GM12891 (cell line): ENCODE measurements around the gene KCNAB1.

Experiments
- DNase-seq: peaks from one replicate; pipeline ENCODE4 v3.0.0; 2011; ENCODE audit warnings: low spot score; ENCODE audit not compliant: insufficient read length
- FAIRE-seq: peaks from 2 replicates; lab custom pipeline; 2011; peaks lifted over from hg19 to GRCh38; lab: Jason Lieb, UNC
- PAX5 ChIP-seq: IDR thresholded peaks from 2 replicates; pipeline ENCODE4 v1.6.1; 2011; ENCODE audit warnings: low read length, moderate library complexity, mild to moderate bottlenecking; ENCODE audit not compliant: insufficient read depth, severe bottlenecking
- POLR2A ChIP-seq: IDR thresholded peaks from 2 replicates; pipeline ENCODE4 v1.6.1; 2011; ENCODE audit warnings: low read depth, low read length, control low read depth
- POLR2AphosphoS5 ChIP-seq: IDR thresholded peaks from 2 replicates; pipeline ENCODE4 v1.6.1; 2011; ENCODE audit warnings: low read depth, low read length, control low read depth
- POU2F2 ChIP-seq: IDR thresholded peaks from 2 replicates; pipeline ENCODE4 v1.6.1; 2011; ENCODE audit warnings: low read depth, mild to moderate bottlenecking, control low read depth, low read length, moderate library complexity
- SPI1 ChIP-seq: IDR thresholded peaks from 2 replicates; pipeline ENCODE4 v1.6.1; 2011; ENCODE audit warnings: low read depth, low read length, control low read depth
- TAF1 ChIP-seq: IDR thresholded peaks from 2 replicates; pipeline ENCODE4 v1.6.1; 2011; ENCODE audit warnings: low read depth, low read length, control low read depth

KCNAB1 gene

GRCh38 chr3:156406393-156406792 is 286.0 kb downstream of the KCNAB1 start:
- no peak for TF ChIP-seq POU2F2
- no peak for TF ChIP-seq POLR2AphosphoS5
- TF ChIP-seq SPI1 = no peak
- TF ChIP-seq POLR2A = no peak
- TF ChIP-seq TAF1 = no peak
- no peak for TF ChIP-seq PAX5
- no peak for DNase-seq
- FAIRE-seq = no peak

DNA sequence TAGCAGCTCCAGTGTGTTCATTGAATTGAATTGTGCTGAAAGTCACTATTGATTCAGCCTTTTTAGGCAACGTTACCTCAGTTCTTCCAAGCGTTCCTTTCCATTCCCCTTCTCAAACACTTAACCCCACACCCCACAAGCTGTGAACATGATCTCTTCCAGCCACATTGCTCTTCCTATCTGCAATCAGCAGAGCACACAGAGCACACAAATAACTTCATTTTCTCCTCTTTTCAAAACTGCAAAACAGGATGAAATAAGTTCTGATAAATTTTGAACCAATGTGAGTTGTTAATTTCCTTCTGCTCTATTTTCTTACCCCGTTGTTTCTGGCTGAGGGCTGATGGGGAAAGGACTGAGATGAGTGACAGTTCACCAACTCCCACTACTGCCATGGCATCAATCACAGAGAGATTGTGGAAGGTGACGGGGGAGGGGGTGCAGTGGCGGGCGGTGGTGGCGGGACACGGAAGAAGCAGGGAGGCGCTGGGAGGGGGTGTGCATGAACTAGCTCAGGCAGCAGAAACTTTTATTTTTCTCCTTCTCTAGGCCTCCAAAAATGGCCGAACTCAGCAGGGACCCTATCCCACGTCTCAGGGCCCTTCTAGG is 287.3 kb downstream of the KCNAB1 start:
- FAIRE-seq (no peak), DNase-seq (no peak)
- TF ChIP-seq POU2F2 (no peak), POLR2A (no peak), SPI1 (no peak), TAF1 (no peak), POLR2AphosphoS5 (no peak), PAX5 (no peak)

- TF ChIP-seq SPI1 (no peak), PAX5 (no peak), POU2F2 (no peak)
- no peak for FAIRE-seq
- no peak for DNase-seq
Measured at GRCh38 chr3:156409694-156410093, 289.3 kb downstream of the KCNAB1 start.

DNA sequence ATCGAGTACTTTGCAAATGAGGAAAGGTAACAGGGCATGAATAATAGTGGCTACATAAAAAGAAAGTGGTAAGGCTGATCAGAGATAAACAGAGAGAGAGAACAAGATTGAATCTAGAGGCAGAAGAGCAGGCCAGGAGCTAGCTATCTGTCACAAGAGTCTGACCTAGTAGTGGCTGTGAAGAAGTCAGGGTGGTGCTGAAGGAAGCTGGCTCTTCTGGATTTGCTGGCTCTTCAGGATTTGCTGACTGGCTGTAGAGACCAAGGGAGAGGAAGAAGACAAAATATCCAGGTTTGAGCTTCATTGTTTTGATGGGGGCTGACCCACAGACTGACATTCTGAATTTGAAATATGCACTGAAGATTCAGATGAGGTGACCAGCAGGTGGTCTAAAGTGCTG is 292.2 kb downstream of the KCNAB1 start:
- no peak for FAIRE-seq

GRCh38 chr3:156413293-156413892 is 293.0 kb downstream of the KCNAB1 start:
- FAIRE-seq (no peak), DNase-seq (no peak)
- no peak for TF ChIP-seq POLR2AphosphoS5
- no peak for TF ChIP-seq TAF1
- no peak for TF ChIP-seq POU2F2
- no peak for TF ChIP-seq POLR2A
- no peak for TF ChIP-seq SPI1
- no peak for TF ChIP-seq PAX5

More for the DNA sequence above, 292.2 kb downstream of the KCNAB1 start:
- TF ChIP-seq POLR2A (no peak), POU2F2 (no peak), SPI1 (no peak), PAX5 (no peak), TAF1 (no peak), POLR2AphosphoS5 (no peak)
- DNase-seq = no peak

GRCh38 chr3:156416846-156417558 is 296.6 kb downstream of the KCNAB1 start:
- TF ChIP-seq POU2F2 (no peak), POLR2A (no peak), TAF1 (no peak), SPI1 (no peak), PAX5 (no peak), POLR2AphosphoS5 (no peak)
- no peak for DNase-seq
- FAIRE-seq = no peak

DNA sequence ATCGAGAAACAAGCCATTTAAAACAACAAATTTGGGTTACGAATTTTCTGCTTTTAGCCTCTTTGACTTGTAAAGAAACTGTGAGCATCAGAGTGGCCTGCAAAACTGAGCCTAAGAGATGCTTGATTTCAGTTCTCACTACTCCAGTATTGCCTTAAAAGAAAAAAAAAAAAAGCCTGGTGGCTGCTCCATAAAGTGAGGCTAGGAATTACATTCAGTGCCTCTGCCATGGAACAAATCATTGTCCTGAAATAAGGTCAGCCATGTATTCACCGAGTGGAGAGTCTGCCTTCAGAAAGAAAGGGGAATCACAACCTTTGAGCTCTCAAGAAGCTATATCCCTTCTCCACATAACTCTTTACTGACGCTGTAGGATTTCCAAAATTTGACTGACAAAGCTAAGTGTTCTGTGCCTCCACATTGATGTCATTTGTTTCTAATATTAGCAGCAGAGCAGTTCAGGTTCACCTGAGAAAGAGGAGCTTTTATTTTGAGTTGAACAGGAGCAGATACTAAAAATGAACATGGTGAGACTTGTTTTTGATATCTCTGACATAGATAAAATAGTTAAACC is 297.3 kb downstream of the KCNAB1 start:
- DNase-seq (no peak), FAIRE-seq (no peak)
- TF ChIP-seq SPI1 (no peak), TAF1 (no peak), POU2F2 (no peak), POLR2AphosphoS5 (no peak), POLR2A (no peak), PAX5 (no peak)

GRCh38 chr3:156418428-156418827 is 298.1 kb downstream of the KCNAB1 start:
- no peak for DNase-seq
- no peak for FAIRE-seq
- no peak for TF ChIP-seq PAX5
- no peak for TF ChIP-seq TAF1
- no peak for TF ChIP-seq POLR2A
- no peak for TF ChIP-seq SPI1
- TF ChIP-seq POU2F2 = no peak
- no peak for TF ChIP-seq POLR2AphosphoS5

GRCh38 chr3:156421534-156421933 is 301.2 kb downstream of the KCNAB1 start:
- no peak for FAIRE-seq
- TF ChIP-seq SPI1 (no peak), TAF1 (no peak), PAX5 (no peak), POLR2AphosphoS5 (no peak), POLR2A (no peak), POU2F2 (no peak)
- no peak for DNase-seq
